Muscle of back (tissue), 11 donors: Measurements from ENCODE around the gene HINT3. TPM values are rescaled to one million over a fixed set of nuclear protein-coding genes. Genes with fewer than 3 reads are reported as not detected.
"Not testable (repeated sequence)": the region's sequence is repeated elsewhere in the genome, so short reads cannot be mapped to it uniquely, and the experiment has no call there.

Source experiments
- DNase-seq, 3 donors: peaks; one replicate each; pipeline versions ENCODE4 v3.0.0 to v3.0.0-alpha.2; 2013
- polyA plus RNA-seq, 10 donors: library from polyadenylated mRNA; unstranded; fragments of 120-200 nt; gene quantifications; one replicate each; pipeline ENCODE4 v1.2.1, GENCODE V29; 2013; ENCODE audit not compliant: insufficient read length in 10 of 10

The HINT3 gene
- polyA plus RNA-seq, 10 donors = 23.1 to 35.1 (median 31.9) TPM

GRCh38 chr6:125935520-125935919 lies 21.1 kb upstream of the HINT3 start:
- not testable (repeated sequence) for DNase-seq

GRCh38 chr6:125939026-125939425 lies 17.5 kb upstream of the HINT3 start:
- DNase-seq = no peak

- DNase-seq = no peak
These were observed 16.8 kb upstream of the HINT3 start for GRCh38 chr6:125939791-125940190.

- DNase-seq = no peak
These were observed 16.1 kb upstream of the HINT3 start for GRCh38 chr6:125940247-125941041.

GRCh38 chr6:125942672-125943527 lies 13.7 kb upstream of the HINT3 start:
- no peak for DNase-seq

GRCh38 chr6:125943528-125944433 lies 12.8 kb upstream of the HINT3 start:
- DNase-seq = no peak

GRCh38 chr6:125944434-125944816 lies 12.1 kb upstream of the HINT3 start:
- DNase-seq = peak in 2 of 3 donors; percentile 19 to 45

GRCh38 chr6:125944896-125945295 lies 11.7 kb upstream of the HINT3 start:
- no peak for DNase-seq

- DNase-seq = no peak
These were observed 11.0 kb upstream of the HINT3 start for GRCh38 chr6:125945378-125946141.

- no peak for DNase-seq
These were observed 9.0 kb upstream of the HINT3 start for GRCh38 chr6:125947615-125948014.

GRCh38 chr6:125948455-125948854 lies 8.1 kb upstream of the HINT3 start:
- DNase-seq = no peak

GRCh38 chr6:125949069-125949468 lies 7.5 kb upstream of the HINT3 start:
- no peak for DNase-seq

- no peak for DNase-seq
These were observed 6.3 kb upstream of the HINT3 start for GRCh38 chr6:125950293-125950692.

- DNase-seq = not testable (repeated sequence)
These were observed 5.9 kb upstream of the HINT3 start for GRCh38 chr6:125950716-125951115.

GRCh38 chr6:125951323-125951722 lies 5.2 kb upstream of the HINT3 start:
- DNase-seq = no peak

GRCh38 chr6:125952764-125953501 lies 3.6 kb upstream of the HINT3 start:
- no peak for DNase-seq

GRCh38 chr6:125953502-125953875 lies 3.1 kb upstream of the HINT3 start:
- DNase-seq = no peak

- DNase-seq = no peak
These were observed 1.7 kb upstream of the HINT3 start for GRCh38 chr6:125954735-125955339.

GRCh38 chr6:125955973-125956372 lies 597 bp upstream of the HINT3 start:
- no peak for DNase-seq

GRCh38 chr6:125957391-125957693 lies 772 bp downstream of the HINT3 start:
- no peak for DNase-seq
